HG02571 (cell line): ENCODE results near the gene EHD1.
A peak's percentile ranks its signal among the peaks of the same experiment; 100 is the strongest.

ENCODE experiments used
- ATAC-seq: cut with Tn5 transposase; IDR thresholded peaks from one replicate; pipeline ENCODE4 v1.9.1; 2021; ENCODE audit warnings: mild to moderate bottlenecking, moderate library complexity; ENCODE audit not compliant: unreplicated experiment

Gene EHD1

GRCh38 chr11:64875369-64876228 lies 2.8 kb downstream of the EHD1 start:
- ATAC-seq = no peak

GRCh38 chr11:64874308-64875240 lies 3.8 kb downstream of the EHD1 start:
- no peak for ATAC-seq

- ATAC-seq = no peak
Observed at GRCh38 chr11:64872790-64873488, 5.5 kb downstream of the EHD1 start.

- ATAC-seq = no peak
Observed at GRCh38 chr11:64871492-64871891, 6.9 kb downstream of the EHD1 start.

DNA sequence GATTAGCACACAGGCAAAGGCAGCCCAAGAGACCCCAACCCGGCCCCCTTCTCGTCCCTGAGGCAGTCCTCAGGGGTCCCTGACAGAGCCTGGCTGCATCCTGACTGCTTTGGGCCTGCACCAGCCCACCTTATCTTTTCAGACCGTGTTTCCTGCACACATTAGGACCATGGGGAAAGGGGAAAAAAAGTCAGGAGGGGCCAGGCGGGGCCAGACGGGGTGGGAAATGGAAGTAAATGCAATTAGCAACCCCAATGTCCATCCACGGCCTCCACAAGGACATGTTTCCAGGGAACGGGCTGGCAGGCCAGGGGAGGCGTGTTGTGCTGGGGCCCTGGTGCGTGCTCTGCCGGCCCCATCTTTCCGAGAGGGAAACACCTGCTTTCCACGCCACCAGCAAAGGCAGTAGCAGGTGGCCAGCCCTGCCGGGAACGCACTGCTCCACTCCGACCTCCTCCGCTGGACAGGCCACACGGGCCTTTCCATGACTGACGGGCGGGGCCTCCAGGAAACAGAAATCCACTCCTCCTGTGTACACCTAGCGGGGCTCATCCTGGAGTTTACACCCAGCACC lies 7.4 kb downstream of the EHD1 start:
- no peak for ATAC-seq

DNA sequence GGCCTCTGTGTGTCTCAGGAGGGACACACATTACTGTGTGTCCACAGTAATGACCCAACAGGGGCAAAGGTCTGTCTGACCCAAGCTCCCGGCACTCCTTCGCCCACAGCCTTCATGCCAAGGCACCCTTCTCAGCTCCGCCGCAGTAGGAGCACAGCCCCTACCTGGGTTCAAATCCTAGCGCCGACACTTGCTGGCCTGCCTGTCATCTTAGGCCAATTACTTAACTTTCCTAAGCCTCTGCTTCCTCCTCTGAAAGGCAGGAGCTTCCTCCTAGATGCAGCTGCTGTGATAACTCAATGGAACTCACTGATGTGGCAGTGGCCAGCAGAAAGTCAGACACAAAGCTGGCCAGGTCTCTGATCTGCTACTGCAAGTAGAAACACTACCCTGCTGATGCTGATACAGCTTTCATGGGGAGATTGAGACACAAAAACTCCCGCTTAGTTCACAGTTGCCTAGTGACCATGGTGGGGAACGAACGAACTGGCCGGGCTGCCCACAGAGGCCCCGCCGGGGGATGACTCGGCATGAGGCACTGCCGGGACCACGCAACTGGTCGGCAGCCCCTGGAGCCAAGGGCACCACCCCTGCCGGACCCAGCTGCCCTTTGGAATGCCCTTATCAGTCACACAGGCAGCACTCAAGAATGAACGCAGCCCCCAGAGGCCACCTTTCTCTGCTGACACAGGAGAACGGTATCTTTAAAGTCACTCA lies 8.1 kb downstream of the EHD1 start:
- no peak for ATAC-seq

DNA sequence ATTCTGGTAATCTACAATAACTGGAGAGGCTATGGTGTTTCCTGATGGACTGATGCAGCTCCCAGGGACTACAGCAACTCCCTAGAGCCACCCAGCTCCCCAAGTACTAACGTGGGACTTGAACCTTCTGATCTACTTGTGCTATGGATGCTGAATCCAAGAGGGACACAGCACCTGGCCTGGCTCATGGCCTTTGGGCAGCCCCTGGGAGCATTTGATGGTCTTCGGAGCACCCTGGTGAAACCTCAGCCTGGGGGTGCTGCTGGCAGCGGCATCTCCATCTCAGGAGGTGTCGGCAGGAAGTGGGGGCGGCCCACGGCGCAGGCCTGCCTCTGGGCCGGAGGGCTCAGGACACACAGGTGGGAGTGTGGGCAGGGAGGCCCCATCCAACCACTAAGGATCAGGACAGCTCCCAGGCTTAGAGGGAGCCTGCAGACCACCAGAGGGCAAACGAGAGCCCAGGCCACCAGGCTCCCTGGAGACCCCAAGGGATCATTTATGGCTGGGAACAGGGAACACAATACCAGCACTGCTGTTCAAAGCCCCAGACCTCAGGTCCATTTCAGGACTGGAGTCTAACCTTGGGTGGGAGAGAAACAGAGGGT lies 8.7 kb downstream of the EHD1 start:
- ATAC-seq = no peak

DNA sequence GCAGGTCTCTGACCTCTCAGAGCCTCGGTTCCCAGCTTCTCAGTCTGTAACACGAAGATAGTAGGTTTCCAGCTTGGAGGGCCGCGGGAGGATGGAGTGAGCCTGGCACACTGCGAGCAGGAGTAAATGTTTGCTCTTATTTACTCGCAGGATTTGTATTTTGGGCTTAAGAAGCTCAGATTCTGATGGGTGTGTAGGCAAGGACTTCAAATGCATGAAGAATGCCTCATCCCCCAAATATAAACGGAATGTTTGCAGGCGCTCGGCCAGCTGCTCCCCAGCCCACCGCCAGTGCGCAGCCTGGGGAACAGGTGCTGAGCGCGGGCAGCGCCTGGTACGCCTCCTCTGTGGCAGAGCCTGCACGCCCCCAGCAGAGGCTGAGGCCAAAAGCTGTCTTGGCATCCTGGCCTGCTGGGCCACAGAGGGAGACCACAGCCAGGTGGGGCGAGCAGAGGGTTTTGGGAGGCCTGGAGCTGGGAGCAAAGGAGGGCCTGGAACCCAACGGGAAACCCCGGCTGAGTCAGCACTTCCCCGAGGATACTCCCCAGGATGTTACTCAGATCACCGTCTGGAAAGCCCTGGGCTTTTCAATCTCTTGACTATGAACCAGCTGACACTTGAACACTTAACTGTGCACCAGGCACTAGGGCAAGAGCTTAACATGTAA lies 9.4 kb downstream of the EHD1 start:
- ATAC-seq = no peak

GRCh38 chr11:64867748-64868462 lies 10.5 kb downstream of the EHD1 start:
- ATAC-seq = no peak

- no peak for ATAC-seq
Observed at GRCh38 chr11:64866173-64866491, 12.3 kb downstream of the EHD1 start.

DNA sequence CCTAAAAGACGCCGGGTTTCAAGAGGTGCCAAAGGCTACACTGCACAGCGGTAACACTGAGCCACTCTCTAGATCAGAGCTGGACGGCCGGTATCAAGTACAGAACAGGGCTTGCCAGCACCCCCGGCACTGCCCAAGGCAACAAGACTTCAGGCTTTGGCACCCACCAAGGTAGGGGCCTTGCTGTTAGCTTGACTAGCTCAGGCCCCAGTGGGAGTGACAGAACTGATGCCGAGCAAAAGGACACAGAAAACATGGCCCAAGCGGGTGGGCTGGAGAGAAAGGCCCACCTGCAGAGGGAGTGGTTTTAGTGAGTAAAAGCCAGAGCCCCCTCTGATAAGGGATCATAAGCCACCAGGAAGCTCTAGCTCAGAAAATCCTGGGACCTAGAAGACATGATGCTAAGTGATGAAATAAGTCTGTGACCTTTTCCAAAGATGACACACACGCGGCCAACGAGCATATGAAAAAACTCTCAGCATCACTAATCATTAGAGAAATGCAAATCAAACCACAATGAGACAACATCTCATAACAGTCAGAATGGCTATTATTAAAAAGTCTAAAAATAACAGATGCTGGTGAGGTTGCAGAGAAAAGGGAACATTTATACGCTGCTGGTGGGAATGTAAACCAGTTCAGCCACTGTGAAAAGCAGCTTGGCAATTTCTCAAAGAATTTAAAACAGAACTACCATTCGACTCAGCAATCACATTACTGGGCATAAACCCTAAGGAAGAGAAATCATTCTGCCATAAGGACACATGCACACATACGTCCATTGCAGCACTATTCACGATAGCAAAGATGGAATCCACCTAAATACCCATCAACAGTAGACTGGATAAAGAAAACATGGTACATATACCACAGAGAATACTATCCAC lies 12.9 kb downstream of the EHD1 start:
- peak; percentile 37 for ATAC-seq

GRCh38 chr11:64864473-64865285 lies 13.7 kb downstream of the EHD1 start:
- ATAC-seq = peak; percentile 23

GRCh38 chr11:64864135-64864472 lies 14.3 kb downstream of the EHD1 start:
- no peak for ATAC-seq

DNA sequence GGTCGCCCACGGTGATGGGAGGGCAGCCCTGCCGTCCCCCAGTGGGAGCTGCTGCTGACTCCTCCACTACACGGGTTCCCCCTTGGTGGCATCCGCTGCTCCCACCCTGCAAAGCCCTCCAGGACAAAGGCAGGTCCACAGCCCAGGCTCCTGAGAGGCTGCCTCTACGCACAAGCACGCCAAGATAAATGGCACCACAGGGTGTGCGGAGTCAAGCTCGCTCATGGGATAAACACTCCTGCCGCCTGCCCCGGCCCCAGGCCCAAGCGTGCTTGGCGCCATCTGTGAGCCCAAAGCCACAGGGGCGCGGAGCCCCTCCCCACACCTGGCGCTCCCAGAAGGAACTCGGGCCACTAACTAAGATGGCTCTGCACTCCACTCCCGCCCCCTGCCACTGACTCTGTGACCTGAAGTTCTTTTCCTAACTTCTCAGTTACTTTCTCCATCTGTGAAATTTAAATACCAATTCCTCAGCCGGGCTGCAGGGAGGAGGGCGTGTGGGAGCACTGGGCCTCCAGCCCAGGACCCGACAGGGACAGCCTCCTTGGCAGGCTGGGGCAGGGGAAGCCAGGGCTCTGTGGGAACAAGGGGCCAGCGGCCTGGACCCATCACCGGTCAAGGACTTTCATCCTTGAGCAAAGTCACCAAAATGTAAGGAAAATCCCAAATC lies 14.9 kb downstream of the EHD1 start:
- no peak for ATAC-seq

GRCh38 chr11:64862987-64863390 lies 15.4 kb downstream of the EHD1 start:
- no peak for ATAC-seq

DNA sequence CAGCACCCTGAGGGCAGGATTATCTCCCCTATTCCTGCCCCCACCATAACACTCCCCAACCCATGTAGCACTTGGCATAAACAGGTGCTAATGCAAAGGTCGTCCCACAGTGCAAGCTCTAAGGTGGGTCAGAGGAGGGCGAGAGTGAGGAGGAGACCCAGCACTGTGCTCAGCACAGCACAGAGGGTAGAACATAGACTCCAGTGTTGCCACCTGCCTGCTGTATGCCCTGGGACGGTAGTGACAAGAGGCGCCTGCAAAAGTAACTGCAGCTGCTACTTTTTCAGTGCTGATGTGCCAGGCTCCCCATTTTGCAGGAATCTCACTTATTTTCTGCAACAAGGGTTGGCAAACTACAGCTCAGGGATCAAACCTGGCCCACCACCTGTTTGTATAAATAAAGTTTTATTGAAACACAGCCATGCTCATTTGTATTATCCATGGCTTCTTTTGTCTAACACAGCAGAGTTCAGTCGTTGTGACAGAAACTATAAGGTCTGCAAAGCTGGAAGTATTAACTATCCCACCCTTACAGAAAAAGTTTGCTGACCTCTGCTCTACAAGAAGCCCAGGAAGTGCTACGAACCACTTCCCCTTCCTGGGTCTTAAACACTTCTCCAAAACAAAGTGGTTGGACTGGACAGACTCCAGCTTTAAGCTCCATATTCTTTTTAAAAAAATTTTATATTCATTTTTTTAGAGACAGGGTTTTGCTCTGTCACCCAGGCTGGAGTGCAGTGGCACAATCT lies 17.0 kb downstream of the EHD1 start:
- ATAC-seq = no peak
